GM18907 (cell line): ENCODE data around the gene NAT9.

Experiments used
- ATAC-seq: cut with Tn5 transposase; IDR thresholded peaks from one replicate; pipeline ENCODE4 v1.9.1; 2021; ENCODE audit warnings: mild to moderate bottlenecking, moderate library complexity; ENCODE audit not compliant: unreplicated experiment

Gene NAT9, protein sequence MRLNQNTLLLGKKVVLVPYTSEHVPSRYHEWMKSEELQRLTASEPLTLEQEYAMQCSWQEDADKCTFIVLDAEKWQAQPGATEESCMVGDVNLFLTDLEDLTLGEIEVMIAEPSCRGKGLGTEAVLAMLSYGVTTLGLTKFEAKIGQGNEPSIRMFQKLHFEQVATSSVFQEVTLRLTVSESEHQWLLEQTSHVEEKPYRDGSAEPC

DNA sequence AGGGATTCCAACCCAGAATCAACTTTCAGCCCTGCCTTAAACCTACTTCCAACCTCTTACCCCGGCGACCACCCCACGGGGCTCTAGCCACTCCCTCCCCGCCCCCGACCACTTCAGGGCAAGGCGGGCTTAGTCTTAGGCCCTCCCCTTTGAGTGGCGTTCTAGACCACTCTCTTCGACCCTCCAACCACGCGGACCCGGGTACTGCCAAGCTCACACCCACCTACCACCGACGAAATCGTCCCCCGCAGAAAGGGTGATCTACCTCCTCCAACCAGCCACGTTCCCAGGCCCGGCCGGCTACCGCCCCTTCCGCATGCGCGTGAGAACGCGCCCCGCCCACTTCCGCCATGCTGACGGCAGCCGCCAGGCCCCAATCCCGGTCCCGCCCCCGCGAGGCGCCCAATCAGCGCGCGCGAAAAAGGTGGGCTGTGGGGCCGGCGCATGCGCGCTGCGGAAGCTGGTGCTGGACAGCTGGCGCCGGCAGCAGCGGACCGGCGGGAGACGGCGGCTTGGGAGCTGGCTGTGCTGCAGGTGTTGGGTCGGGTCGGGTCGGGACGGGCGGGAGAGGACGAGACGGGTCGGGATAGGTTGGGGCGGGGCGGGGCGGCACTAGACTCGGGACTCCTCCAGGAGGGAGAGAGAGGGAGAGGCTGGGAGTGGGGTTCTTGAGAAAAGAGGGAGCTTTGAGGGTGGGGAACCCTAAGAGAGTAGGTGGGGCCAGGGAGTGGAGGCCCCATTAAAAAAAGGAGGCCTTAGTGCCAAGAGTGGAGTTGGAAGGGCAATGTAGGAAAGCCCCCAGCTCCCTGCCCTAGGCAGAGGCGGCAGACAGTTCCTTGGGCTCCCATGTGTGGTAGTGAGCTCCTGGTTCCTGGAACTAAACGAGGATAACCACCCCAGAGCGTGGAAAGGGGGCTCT is at the start of gene NAT9:
Gene NAT9, minus strand, starts transcription at position 302 of the 919 bp plus-strand sequence. CDS start 647 bp downstream, outside the sequence.
- ATAC-seq: peak; percentile 73

DNA sequence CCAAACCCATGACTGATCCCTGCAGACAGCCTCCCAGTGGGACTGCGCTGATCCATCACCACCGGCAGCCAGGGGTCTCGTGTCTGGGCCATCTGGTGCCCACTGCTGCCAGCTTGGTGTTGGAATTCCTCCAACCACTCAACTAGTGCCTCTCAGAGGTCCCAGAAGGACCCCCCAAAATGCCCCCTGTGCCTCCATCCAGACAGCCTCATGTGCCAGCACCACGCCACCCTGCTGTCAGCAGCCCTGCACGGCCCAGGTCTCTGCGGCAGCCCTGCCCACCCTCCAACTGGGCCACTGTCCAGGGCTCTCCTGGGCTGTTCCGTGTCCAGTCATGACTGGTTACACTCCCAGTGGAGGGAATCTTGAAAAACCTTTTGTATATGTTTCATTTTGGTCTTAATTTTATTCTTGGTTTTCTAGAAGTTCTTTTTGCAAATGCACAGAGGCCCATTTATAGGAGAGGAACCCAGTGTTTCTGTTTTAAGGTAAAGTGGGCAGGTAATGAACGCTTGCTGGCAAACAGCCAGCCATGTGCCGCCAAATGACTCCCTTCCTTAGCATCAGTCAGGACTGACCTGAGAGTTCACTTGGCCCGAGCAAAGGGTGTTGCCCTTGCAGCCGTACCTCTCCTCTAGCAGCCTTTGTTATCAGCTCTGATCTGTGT is 48.9 kb upstream of the NAT9 start:
- ATAC-seq: no peak

DNA sequence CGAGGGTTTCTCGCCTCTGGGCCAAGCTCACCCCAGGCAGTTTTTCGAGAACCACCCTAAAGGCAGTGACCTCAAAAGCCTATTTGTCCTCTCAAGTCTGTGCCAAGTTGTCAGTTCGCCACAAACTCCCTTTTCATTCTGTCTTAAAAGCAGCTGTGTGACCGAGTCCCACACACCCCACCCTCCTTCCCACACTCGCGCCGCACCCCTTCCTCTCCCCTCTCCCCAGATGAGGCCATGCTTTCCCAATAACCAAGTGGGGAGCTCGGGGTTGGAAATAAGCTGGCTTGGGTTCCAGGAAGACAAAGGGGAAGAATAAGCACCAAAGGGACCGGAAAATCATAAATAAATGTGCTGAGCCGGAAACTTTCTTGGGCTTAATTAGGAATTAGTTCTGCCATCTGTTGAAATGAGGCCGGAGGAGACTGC is 46.8 kb upstream of the NAT9 start:
- ATAC-seq: no peak

DNA sequence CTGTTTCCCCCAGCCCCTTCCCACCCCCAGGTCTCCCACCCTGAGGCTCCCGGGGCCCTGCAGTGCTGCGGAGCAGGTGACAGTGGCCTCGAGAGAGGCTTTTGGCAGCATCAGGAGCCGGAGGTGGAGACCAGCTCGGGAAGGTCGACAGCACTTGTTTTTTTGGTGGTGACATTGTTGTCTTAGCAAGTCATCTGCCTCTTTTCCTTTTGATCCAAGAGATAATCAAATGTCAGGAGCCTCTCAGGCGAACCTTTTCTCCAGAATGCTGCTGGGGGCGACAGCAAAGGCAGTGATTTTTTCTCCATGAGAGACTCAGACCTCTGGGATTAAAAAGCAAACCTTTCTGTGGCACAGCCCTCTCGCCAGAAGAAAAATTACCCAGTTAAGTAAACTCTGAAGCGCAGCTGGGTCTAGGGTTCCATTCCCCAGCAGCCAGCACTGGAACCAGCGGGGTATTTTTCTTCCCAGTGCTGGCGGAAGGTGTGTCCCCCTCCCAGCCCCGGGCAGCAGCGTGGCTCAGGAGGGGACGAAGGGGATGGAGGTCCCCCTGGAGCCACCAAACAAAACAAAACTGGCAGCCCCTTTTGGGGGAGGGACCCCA is 46.3 kb upstream of the NAT9 start:
- no peak for ATAC-seq

DNA sequence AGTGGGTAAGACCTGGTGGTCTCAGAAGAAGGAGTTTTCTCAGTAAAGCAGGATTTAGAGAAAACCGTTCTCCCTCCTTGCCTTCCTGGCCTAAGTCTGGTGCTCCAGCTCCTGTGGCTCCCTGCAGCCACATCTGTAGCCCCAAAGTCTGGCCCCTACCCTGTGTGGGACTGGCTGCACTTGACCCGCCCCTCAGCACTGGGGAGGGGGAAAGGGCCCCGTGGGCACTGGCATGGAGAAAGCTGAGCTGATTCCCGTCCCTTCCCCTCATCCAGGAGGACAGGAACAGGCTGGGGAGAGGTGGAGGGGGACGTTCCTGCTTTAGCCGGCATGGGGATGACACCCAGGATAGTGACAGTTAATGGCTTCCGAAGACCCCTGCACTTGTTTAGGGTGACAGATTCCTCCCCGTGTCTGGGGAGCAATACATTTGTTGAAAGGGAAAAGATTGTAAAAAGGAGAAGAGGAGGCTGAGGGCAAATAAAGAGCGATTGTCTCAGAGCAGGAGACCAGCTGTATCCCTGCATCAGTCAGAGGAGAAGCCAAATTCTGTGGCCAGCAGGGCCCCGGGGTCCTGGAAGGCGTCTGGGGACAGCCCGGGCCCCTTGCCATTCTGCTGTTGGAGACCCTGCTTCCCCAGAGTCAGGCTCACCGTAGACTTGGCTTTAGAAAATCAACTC is 45.6 kb upstream of the NAT9 start:
- ATAC-seq: no peak

DNA sequence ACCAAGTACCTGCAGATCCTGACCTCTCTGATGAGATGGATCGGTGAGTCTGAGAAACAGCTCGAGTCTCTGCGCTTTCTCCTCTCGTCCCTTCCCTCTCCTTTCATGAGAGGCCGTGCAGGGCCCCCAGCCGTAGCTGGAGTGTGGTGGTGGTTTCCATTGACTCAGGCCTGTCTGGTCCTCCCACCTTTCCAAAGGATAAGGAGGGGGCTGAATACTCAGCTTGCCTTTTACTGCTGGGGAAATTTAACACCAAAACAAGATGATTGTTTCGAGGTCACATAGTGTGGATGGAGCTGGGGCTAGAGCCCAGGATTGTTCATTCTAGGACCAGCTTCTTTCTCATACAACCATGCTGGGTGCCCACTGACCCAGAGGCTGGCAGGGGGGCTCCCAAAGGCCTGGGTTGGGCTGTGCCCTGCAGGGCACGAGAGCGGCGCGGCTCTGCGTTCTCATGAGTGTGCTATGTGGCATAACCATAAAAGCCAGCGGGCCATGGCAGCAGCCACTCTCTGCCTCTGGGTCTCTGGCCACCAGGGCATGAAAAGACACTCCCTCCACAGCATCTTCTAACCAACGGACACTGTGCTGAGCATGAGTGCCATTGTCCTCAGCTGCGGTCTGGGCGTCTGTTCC is 43.8 kb upstream of the NAT9 start:
- ATAC-seq: no peak

DNA sequence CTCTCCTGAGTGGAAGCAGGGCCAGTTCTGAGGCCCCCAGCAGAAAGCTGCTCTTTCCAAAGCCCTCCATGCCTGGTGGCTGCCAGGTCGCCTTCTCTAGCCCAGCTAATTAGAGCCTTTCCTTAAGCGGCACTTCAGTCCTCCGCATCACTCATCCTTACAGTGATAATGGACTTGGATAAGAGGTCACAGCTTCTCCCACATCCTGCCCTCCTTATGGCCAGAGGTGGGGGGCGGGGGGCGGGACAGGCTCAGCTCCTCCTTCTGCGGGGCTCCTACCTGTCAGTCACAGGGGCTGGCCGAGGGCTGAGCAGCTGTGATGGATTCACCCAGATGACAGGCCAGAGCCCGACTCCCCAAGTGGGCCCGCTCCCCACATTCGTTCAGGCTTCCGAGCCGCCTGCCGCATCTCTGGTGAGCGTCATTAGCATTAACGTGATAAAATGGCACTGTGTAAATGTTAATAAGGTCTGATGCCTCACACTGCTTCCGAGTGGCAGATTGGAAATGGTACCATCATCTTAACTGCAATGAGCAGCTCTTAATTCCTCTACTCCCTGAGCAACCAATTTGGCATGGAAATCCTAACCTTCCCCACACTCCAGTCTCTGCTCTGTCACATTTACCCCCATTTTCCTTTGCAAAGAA is 42.3 kb upstream of the NAT9 start:
- ATAC-seq: no peak

DNA sequence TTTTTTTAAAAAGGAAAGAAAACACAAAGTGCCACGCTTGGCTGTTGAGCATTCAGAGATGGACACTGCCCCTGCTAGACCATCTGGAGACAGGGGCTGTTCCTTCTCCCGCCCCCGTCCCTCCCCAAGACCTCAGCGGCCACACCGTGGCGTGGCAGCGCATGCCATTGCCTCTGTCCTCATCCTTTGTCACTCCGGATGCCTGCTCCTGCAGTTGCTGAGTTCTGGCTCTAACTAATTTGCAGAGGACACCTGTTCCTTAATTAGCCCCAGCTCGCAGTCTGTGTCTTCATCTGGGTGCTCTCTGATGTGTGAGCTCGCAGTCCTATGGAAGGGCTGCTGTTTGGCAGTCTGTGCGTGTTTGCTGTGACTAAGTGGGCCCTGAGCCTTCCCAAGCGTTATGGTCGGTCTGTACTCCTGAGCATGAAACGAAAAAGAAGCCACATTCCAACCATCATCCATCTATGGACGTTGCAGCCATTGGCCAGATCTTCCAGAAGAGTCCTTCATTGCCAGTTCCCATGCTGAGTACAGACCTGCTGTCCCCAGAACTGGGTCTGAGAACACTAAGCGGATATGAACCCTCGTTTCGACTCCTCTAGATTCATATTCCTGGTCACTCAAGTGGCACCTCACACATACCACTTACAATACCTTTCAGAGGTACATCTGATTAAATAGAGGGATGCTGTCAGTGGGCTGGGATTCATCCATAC is 40.9 kb upstream of the NAT9 start:
- no peak for ATAC-seq

DNA sequence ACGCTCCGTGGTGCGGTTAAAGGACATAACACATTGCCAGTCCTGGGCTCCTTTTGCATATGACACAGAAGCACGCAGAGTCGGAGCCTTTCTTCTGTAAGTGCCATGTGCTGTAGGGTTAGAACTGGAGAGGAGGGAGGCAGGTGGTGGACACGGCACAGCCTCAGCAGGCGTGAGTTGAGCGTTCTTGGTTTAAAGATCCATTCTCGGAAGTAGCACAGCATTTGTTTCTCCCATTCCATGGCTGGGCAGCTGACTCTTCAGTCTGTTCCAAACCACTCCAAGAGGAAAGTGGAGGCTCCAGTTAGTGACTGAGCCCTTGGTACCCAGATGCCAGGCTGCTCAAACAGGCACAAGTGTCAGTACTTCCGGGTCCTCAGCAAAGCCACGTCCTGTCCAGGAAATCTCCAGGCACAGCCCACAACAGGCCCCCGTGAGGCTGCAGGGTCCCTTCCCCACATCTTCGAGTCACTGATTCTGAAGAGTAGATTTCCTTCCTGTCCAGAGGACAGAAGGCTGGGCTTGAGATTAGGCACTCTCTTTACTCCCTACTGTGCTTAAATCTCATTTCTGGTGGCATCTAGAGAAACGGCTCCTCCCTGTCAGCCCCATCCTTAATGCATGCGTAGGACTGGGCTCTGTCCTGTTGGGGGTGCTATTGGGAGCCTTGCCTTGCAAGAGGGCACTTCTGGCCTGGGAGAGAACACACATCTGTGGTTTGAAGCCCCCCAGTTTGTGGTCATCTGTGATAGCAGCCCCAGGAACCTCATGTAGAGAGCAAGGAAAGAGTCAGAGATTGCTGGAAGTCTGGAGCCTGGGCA is 39.6 kb upstream of the NAT9 start:
- ATAC-seq: no peak

DNA sequence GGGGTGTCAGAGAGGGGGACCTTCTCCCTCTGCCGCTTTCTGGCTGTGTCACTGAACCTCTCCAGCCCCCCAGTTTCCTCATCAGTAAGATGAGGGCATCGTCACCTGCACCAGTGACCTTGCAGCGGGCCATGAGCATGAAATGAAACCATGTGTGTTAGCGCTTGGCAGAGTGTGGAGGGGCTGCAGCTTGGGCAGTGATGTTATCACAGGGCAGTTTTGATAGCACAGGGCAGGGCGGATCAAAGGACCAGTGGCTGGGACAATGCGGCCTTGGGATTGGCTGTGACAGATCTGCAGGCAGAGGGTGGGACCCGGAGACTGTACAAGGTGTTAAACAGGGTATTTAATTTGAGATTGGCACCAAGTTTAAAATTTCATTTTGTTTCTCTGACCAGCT is 38.9 kb upstream of the NAT9 start:
- ATAC-seq: no peak

DNA sequence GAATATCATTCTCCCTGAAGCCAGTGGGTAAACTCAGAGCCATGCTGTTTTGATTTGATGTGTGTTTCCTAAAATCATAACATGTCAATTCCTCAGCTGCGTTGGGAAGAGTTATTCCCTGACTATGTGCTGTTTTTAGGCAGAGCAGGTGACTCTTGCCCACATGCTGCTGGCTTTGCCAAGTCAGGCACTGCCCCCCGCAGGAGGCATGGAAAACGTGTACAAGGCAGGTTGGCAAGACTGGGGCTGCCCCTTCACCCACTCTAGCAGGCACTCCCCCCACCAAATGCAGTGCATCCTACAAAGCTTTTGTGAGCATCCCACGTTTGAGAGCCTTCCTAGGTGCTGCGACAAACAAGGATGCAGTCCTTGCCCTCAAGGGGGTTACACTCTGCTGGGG is 38.3 kb upstream of the NAT9 start:
- no peak for ATAC-seq

DNA sequence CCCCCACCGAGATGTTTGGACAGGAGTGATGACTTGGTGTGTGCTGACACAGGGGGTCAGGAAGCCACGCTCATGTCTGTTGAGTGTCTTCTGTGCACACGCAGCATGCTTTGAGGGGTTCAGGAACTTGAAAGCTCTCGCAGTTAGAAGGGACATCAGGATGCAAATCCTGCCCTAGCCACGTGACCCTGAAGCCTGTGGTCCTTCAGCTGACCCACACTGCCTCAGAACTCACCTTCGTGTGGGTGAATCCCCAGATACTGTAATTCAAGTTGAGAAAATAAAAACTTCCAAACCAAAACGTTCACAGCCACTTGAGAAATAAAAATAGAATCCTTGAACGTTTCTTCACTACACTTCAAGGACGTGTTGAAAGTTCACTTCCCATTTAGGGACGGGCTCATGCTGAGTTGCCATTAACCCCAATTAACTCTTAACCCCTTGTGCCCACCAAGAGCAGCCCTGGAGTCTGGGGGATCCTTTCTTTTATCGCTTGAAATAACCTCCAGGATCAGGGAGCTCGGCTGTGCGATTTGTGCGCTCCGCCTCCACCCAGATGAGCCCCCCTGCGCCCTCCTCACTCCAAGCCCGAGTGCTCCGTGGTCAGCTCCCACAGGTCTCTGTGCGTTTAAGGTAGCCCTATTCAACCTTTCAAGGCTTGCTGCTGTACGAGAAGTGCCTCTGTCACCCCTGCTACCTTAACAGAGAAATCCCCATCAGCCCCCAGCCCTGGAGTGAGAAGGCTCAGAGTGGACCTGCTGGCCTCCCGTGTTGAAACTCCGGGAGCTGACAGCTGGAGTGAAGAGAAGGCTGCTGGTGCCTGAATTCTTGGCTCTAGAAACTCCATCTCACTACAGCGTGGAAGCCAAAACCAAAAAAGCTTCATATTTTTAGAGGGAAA is 36.2 kb upstream of the NAT9 start:
- no peak for ATAC-seq

DNA sequence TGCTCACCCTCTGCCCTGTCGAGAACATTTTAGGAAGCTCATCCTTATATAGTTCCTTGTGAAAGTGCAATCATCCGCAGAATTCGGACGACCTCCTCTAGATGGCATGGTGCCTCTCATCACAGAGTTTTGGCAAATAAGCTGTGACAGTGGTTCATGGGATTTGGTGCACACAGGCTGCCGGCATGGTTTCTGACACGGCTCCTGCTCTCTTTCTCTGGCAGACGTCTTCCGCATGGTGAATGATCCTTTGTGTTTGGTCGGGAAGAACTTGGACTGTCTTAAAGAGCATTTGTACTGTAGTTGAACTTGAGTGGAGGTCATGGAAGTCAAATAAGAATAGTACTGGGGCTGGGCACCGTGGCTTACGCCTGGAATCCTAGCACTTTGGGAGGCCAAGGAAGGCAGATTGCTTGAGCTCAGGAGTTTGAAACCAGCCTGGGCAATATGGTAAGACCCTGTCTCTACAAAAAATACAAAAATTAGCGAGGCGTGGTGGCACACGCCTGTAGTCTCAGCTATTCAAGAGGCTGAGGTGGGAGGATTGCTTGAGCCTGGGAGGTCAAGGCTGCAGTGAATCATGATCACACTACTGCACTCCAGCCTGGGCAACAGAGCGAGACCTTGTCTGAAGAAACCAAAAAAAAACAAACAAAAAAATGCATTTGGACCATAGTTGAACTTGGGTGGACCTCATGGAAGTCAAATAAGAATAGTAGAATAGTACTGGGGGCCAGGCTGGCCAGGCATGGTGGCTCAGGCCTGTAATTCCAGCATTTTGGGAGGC is 34.7 kb upstream of the NAT9 start:
- ATAC-seq: no peak

DNA sequence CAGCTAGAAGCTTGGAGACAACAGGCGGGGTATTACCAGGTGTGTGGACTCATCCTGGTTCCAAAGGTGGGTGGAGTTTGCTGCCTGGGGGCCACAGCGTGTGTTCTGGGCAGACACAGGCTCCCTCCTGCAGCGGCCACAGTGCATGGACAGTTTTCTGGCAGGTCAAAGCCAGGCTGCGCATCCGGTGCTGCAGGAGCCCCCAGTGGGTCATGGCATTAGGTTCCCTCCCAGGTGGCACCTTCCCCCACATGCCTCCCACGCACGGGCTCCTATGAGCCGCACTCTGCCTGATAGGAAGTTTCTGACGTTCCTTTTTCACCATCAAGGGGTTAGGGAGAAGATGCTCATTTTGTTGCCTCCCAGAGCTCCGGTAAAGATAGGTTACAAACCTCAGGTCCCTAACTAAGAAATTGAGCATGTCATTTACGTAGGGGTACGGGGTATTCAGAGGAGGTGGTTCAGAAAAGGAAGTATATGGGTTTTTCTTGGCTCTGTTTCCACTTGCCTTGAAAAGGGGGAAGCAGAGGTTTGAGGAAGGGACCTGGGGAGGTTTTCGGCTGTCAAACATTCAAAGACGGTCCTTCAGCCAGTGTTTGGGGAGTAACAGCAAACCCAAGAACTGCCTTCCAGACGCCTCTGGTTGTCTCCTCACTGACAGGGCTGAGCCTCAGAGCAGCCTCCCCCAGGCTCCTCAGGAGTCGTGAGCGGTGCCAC is 32.7 kb upstream of the NAT9 start:
- no peak for ATAC-seq

DNA sequence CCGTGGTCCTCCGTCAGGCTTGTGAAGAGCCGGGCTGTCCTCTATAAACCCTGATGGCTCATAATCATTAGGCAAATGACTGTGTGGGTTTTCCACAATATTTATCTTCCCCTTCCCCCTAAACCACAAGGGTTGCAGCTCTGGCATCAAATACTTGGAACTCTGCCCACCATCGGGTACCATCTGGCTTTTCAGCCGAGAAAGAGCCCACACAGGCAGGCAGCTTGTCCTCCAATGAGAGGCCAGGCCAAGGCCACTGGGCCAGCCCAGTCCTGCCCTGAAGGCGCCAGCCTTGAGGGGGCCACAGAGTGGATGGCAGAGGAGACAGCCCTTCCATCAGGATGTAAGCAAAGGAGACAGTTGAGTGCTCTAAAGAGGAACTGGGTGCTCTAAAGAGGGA is 31.8 kb upstream of the NAT9 start:
- ATAC-seq: no peak

DNA sequence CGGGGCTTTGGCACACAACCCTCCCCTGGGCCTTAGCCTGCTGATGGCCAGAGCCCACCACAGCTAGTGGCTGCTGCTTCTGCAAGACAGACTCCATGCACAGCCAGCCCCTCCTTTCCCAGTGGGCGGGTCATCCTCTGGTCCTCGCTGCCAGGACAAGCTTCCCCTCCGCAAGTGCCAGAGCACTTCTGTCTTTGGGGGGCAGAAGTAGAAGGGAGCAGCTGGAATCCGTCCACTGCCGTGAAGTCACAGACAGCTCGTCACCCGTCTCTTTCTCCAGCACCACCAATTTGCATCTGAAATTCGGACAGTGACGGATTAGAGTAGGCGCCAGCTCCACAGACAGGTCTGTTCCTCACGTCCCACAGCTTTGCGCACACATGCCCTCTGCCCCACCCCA is 31.3 kb upstream of the NAT9 start:
- no peak for ATAC-seq
